Retina (tissue), 1 donor: Measurements from ENCODE around the gene PTPRE.
"Not testable (repeated sequence)": the region's sequence is repeated elsewhere in the genome, so short reads cannot be mapped to it uniquely, and the experiment has no call there.

Source experiments
- DNase-seq: peaks from one replicate; pipeline ENCODE4 v3.0.0-alpha.2; 2016

Gene PTPRE

GRCh38 chr10:128081720-128082119 is 174.8 kb downstream of the PTPRE start:
- no peak for DNase-seq

- DNase-seq: no peak
Measured at GRCh38 chr10:128083191-128083895, 176.4 kb downstream of the PTPRE start.

GRCh38 chr10:128084364-128084763 is 177.5 kb downstream of the PTPRE start:
- DNase-seq: no peak

- DNase-seq: no peak
Measured at GRCh38 chr10:128084991-128085390, 178.1 kb downstream of the PTPRE start.

- DNase-seq: no peak
Measured at GRCh38 chr10:128086003-128086863, 179.3 kb downstream of the PTPRE start.

- DNase-seq: no peak
Measured at GRCh38 chr10:128087146-128087883, 180.4 kb downstream of the PTPRE start.

- DNase-seq: no peak
Measured at GRCh38 chr10:128087884-128088709, 181.2 kb downstream of the PTPRE start.

- DNase-seq: no peak
Measured at GRCh38 chr10:128091636-128092210, 184.8 kb downstream of the PTPRE start.

- DNase-seq: no peak
Measured at GRCh38 chr10:128092454-128092853, 185.6 kb downstream of the PTPRE start.

GRCh38 chr10:128094596-128094995 is 187.7 kb downstream of the PTPRE start:
- not testable (repeated sequence) for DNase-seq

GRCh38 chr10:128095027-128095752 is 188.3 kb downstream of the PTPRE start:
- DNase-seq: no peak

- DNase-seq: no peak
Measured at GRCh38 chr10:128095753-128096469, 189.0 kb downstream of the PTPRE start.

- DNase-seq: no peak
Measured at GRCh38 chr10:128096486-128097199, 189.7 kb downstream of the PTPRE start.

GRCh38 chr10:128097783-128098182 is 190.9 kb downstream of the PTPRE start:
- DNase-seq: no peak

- DNase-seq: no peak
Measured at GRCh38 chr10:128098631-128099030, 191.7 kb downstream of the PTPRE start.

GRCh38 chr10:128099901-128100300 is 193.0 kb downstream of the PTPRE start:
- DNase-seq: no peak

- DNase-seq: no peak
Measured at GRCh38 chr10:128101901-128102300, 195.0 kb downstream of the PTPRE start.

- no peak for DNase-seq
Measured at GRCh38 chr10:128102480-128103228, 195.8 kb downstream of the PTPRE start.

GRCh38 chr10:128103229-128103714 is 196.4 kb downstream of the PTPRE start:
- DNase-seq: no peak
